Mammary epithelial cell (primary cell): ENCODE results near the gene ANKRD6.

ENCODE experiments used
- CTCF ChIP-seq, 2 donors: IDR thresholded peaks in 1 of 2; conservative IDR thresholded peaks in 1 of 2; 2 replicates each; pipeline ENCODE4 v1.5.1; 2011 to 2012; ENCODE audit warnings: inconsistent platforms in 2 of 2, low read length in 2 of 2, mild to moderate bottlenecking in 2 of 2, control low read depth in 1 of 2, low read depth in 1 of 2; ENCODE audit not compliant: insufficient read depth in 1 of 2; ENCODE audit errors: extremely low read depth in 1 of 2
- EZH2 ChIP-seq: IDR thresholded peaks from 2 replicates; pipeline ENCODE4 v1.6.1; 2012; ENCODE audit warnings: low read length, inconsistent platforms, borderline replicate concordance

GRCh38 chr6:89596056-89596455, 163.1 kb downstream of the ANKRD6 start:
- no peak for TF ChIP-seq CTCF (conservative IDR thresholded peaks at IDR 0.05 in 1 of 2, IDR thresholded peaks at IDR 0.05 in 1 of 2; ENCODE audit: extremely low read depth in 1 of 2, insufficient read depth in 1 of 2, low read depth in 1 of 2, low read length in 2 of 2)
- no peak for TF ChIP-seq EZH2
